ENCODE data around the gene COX19. TPM values are rescaled to one million over a fixed set of nuclear protein-coding genes. Genes with fewer than 3 reads are reported as not detected.

The COX19 gene
- total RNA-seq, 1 experiment from 2014 or later: 24.8 TPM

GRCh38 chr7:988963-989529, 13.7 kb upstream of the COX19 start:
- Histone ChIP-seq H3K4me3 (ENCODE audit: low read depth, low read length) (no peak overlapping the region), H3K4me1 (peaks cover 20% of the 10 kb centered on the region), H3K27me3 (replicated peaks; ENCODE audit: control insufficient read depth, insufficient read depth, low read length) (no peaks in the 10 kb centered on the region), H3K9me3 (no peaks in the 10 kb centered on the region), H3K36me3 (ENCODE audit: control insufficient read depth, insufficient read depth, low read length) (no peaks in the 10 kb centered on the region)
- Mint-ChIP-seq H3K4me1 (ENCODE audit: low read depth, unreplicated experiment) (no peaks in the 10 kb centered on the region), H3K4me3 (ENCODE audit: unreplicated experiment) (no peak overlapping the region), H3K9me3 (ENCODE audit: unreplicated experiment) (no peaks in the 10 kb centered on the region), H3K27me3 (ENCODE audit: insufficient read depth, unreplicated experiment) (no peaks in the 10 kb centered on the region), H3K27ac (ENCODE audit: unreplicated experiment) (no peak overlapping the region), H3K36me3 (ENCODE audit: insufficient read depth, unreplicated experiment) (peaks cover 24% of the 10 kb centered on the region)
- ChIA-PET CTCF (interaction anchor here (0.5 kb wide), 1 partner anchor 196 kb away, joined by 3 read pairs; no protein-coding TSS in a partner anchor), POLR2A (no interaction called here)
- no peak for DNase-seq
- TF ChIP-seq CTCF (IDR thresholded peaks at IDR 0.05; ENCODE audit: insufficient read depth in 1 of 2, low read depth in 1 of 2, low read length in 1 of 2, severe bottlenecking in 1 of 2, unreplicated experiment in 1 of 2): no peak
- BruUV-seq (replicated peaks): no TSS peak
- intact Hi-C loops (cut with micrococcal nuclease; ENCODE audit: unreplicated experiment): no loop called here

- CTCF ChIA-PET: interaction anchor here (0.5 kb wide), 1 partner anchor 196 kb away, joined by 3 read pairs; no protein-coding TSS in a partner anchor
- Mint-ChIP-seq H3K36me3 (ENCODE audit: insufficient read depth, unreplicated experiment) (peaks cover 24% of the 10 kb centered on the region), H3K27me3 (ENCODE audit: insufficient read depth, unreplicated experiment) (no peaks in the 10 kb centered on the region), H3K4me3 (ENCODE audit: unreplicated experiment) (no peak overlapping the region), H3K27ac (ENCODE audit: unreplicated experiment) (no peak overlapping the region), H3K9me3 (ENCODE audit: unreplicated experiment) (no peaks in the 10 kb centered on the region), H3K4me1 (ENCODE audit: low read depth, unreplicated experiment) (no peaks in the 10 kb centered on the region)
- DNase-seq: no peak
- no peak for TF ChIP-seq CTCF (IDR thresholded peaks at IDR 0.05; ENCODE audit: insufficient read depth in 1 of 2, low read depth in 1 of 2, low read length in 1 of 2, severe bottlenecking in 1 of 2, unreplicated experiment in 1 of 2)
- intact Hi-C loops (cut with micrococcal nuclease; ENCODE audit: unreplicated experiment): no loop called here
- H3K4me3 ChIP-seq (ENCODE audit: low read depth, low read length): no peak overlapping the region
- no TSS peak for BruUV-seq (replicated peaks)
- H3K36me3 ChIP-seq (ENCODE audit: control insufficient read depth, insufficient read depth, low read length): no peaks in the 10 kb centered on the region
- H3K4me1 ChIP-seq: peaks cover 21% of the 10 kb centered on the region
- H3K27me3 ChIP-seq (replicated peaks; ENCODE audit: control insufficient read depth, insufficient read depth, low read length): no peaks in the 10 kb centered on the region
- H3K9me3 ChIP-seq: no peaks in the 10 kb centered on the region
- POLR2A ChIA-PET: no interaction called here
Observed at GRCh38 chr7:988426-988911, 13.1 kb upstream of the COX19 start.

GRCh38 chr7:987909-988308, 12.6 kb upstream of the COX19 start:
- intact Hi-C loops (cut with micrococcal nuclease; ENCODE audit: unreplicated experiment): no loop called here
- Histone ChIP-seq H3K9me3 (no peaks in the 10 kb centered on the region), H3K4me3 (ENCODE audit: low read depth, low read length) (no peak overlapping the region), H3K4me1 (peaks cover 21% of the 10 kb centered on the region), H3K27me3 (replicated peaks; ENCODE audit: control insufficient read depth, insufficient read depth, low read length) (no peaks in the 10 kb centered on the region), H3K36me3 (ENCODE audit: control insufficient read depth, insufficient read depth, low read length) (no peaks in the 10 kb centered on the region)
- DNase-seq: no peak
- CTCF ChIA-PET: no interaction called here
- POLR2A ChIA-PET: no interaction called here
- Mint-ChIP-seq H3K4me3 (ENCODE audit: unreplicated experiment) (no peak overlapping the region), H3K27me3 (ENCODE audit: insufficient read depth, unreplicated experiment) (no peaks in the 10 kb centered on the region), H3K36me3 (ENCODE audit: insufficient read depth, unreplicated experiment) (peaks cover 18% of the 10 kb centered on the region), H3K9me3 (ENCODE audit: unreplicated experiment) (no peaks in the 10 kb centered on the region), H3K4me1 (ENCODE audit: low read depth, unreplicated experiment) (no peaks in the 10 kb centered on the region), H3K27ac (ENCODE audit: unreplicated experiment) (no peak overlapping the region)
- TF ChIP-seq CTCF (IDR thresholded peaks at IDR 0.05; ENCODE audit: insufficient read depth in 1 of 2, low read depth in 1 of 2, low read length in 1 of 2, severe bottlenecking in 1 of 2, unreplicated experiment in 1 of 2): no peak
- BruUV-seq (replicated peaks): no TSS peak

All from Caco-2 (cell line).